Endothelial cell of umbilical vein (primary cell): Measurements from ENCODE around the gene ARF6. TPM values are rescaled to one million over a fixed set of nuclear protein-coding genes. Genes with fewer than 3 reads are reported as not detected.

ENCODE experiments used
- BruUV-seq: library from RNA; stranded (reverse); fragments of 400-500 nt; replicated peaks from 2 replicates; lab custom pipeline; 2021; lab: Mats Ljungman, UMichigan
- CTCF ChIA-PET: fragments of 300-600, 350-600 bp; sonication (Branson Sonifier 250); formaldehyde crosslinking; loops from one replicate; lab custom pipeline; 2021; ENCODE audit warnings: antibody characterized with exemption, inconsistent platforms; lab: Charles Lee
- POLR2A ChIA-PET: fragments of 300-600, 350-600 bp; sonication (Branson Sonifier 250); formaldehyde crosslinking; loops from one replicate; lab custom pipeline; 2021; ENCODE audit warnings: antibody characterized with exemption, inconsistent platforms; lab: Charles Lee
- DNase-seq: peaks from one replicate; pipeline ENCODE4 v3.0.0-alpha.2; 2011; ENCODE audit warnings: low read depth, low spot score
- FAIRE-seq: peaks from 2 replicates; lab custom pipeline; 2011; peaks lifted over from hg19 to GRCh38; lab: Jason Lieb, UNC
- H2AFZ ChIP-seq: 2 replicates; pipeline ENCODE4 v1.6.0; 2012; ENCODE audit warnings: low read depth, low read length, control low read depth, inconsistent platforms
- H3K27ac ChIP-seq: 2 replicates; pipeline ENCODE4 v1.5.1; 2011; ENCODE audit warnings: low read depth, mild to moderate bottlenecking, control low read depth, low read length, moderate library complexity; ENCODE audit not compliant: insufficient read depth
- H3K27me3 ChIP-seq, 2 experiments: 2 replicates each; pipeline versions ENCODE4 v1.6.0 to v1.6.1; 2011; ENCODE audit warnings: low read length in 2 of 2, mixed read lengths in 1 of 2; ENCODE audit not compliant: control insufficient read depth in 2 of 2, insufficient read depth in 2 of 2
- H3K36me3 ChIP-seq, 2 experiments: 2 replicates in 1 of 2; 3 replicates in 1 of 2; pipeline ENCODE4 v1.5.1; 2011; ENCODE audit warnings: low read length in 2 of 2, mild to moderate bottlenecking in 1 of 2, moderate library complexity in 1 of 2; ENCODE audit not compliant: control insufficient read depth in 2 of 2, insufficient read depth in 2 of 2; ENCODE audit errors: extremely low read depth in 1 of 2
- H3K4me1 ChIP-seq: 3 replicates; pipeline ENCODE4 v1.5.1; 2011; ENCODE audit warnings: mild to moderate bottlenecking, low read length; ENCODE audit not compliant: control insufficient read depth, insufficient read depth; ENCODE audit errors: extremely low read depth
- H3K4me2 ChIP-seq: 2 replicates; pipeline ENCODE4 v1.6.1; 2011; ENCODE audit warnings: low read length, control low read depth, mixed read lengths; ENCODE audit not compliant: insufficient read depth
- H3K4me3 ChIP-seq, 3 experiments: fragments of 200-600 bp in 1 of 3; sonication (generic), shearing (Covaris generic) in 1 of 3; replicated peaks in 1 of 3; 2 replicates each; pipeline ENCODE4 v1.5.1; 2011 to 2016; ENCODE audit warnings: control low read depth in 3 of 3, low read length in 3 of 3, mild to moderate bottlenecking in 2 of 3, inconsistent platforms in 1 of 3, low read depth in 1 of 3, moderate library complexity in 1 of 3; ENCODE audit not compliant: insufficient read depth in 1 of 3
- H3K79me2 ChIP-seq: 2 replicates; pipeline ENCODE4 v1.6.0; 2012; ENCODE audit warnings: low read length, inconsistent platforms; ENCODE audit not compliant: control insufficient read depth, insufficient read depth
- H3K9ac ChIP-seq: replicated peaks from 2 replicates; pipeline ENCODE3; 2011; ENCODE audit warnings: low read length, control low read depth; ENCODE audit not compliant: insufficient read depth; ENCODE audit errors: extremely low read depth
- H3K9me1 ChIP-seq: replicated peaks from 3 replicates; pipeline ENCODE4 v1.6.0; 2011; ENCODE audit warnings: mild to moderate bottlenecking, low read length; ENCODE audit not compliant: control insufficient read depth, insufficient read depth; ENCODE audit errors: extremely low read depth
- H3K9me3 ChIP-seq: replicated peaks from 2 replicates; pipeline ENCODE4 v1.5.1; 2012; ENCODE audit warnings: low read length, inconsistent platforms; ENCODE audit not compliant: control insufficient read depth, insufficient read depth
- H4K20me1 ChIP-seq: replicated peaks from 2 replicates; pipeline ENCODE3; 2011; ENCODE audit warnings: mild to moderate bottlenecking, low read length; ENCODE audit not compliant: control insufficient read depth, insufficient read depth; ENCODE audit errors: extremely low read depth
- CTCF ChIP-seq, 2 donors: IDR thresholded peaks; 1 replicate in 1 of 2; 2 replicates in 1 of 2; pipeline ENCODE4 v1.5.1; 2011; ENCODE audit warnings: low read length in 2 of 2, mild to moderate bottlenecking in 2 of 2, moderate library complexity in 2 of 2, control low read depth in 1 of 2, inconsistent platforms in 1 of 2, low read depth in 1 of 2; ENCODE audit not compliant: insufficient read depth in 1 of 2; ENCODE audit errors: extremely low read depth in 1 of 2
- EZH2 ChIP-seq: IDR thresholded peaks from 2 replicates; pipeline ENCODE4 v1.6.1; 2012; ENCODE audit warnings: borderline replicate concordance, low read depth, mild to moderate bottlenecking, moderate library complexity, low read length, inconsistent platforms; ENCODE audit not compliant: severe bottlenecking
- FOS ChIP-seq: IDR thresholded peaks from 2 replicates; pipeline ENCODE4 v1.6.1; 2011; ENCODE audit warnings: mild to moderate bottlenecking, low read length, moderate library complexity, borderline replicate concordance; ENCODE audit not compliant: insufficient read depth
- GATA2 ChIP-seq: IDR thresholded peaks from 2 replicates; pipeline ENCODE4 v1.7.0; 2011; ENCODE audit warnings: low read depth, mild to moderate bottlenecking, moderate library complexity, mixed read lengths, low read length; ENCODE audit not compliant: insufficient read length, insufficient read depth
- JUN ChIP-seq: IDR thresholded peaks from 2 replicates; pipeline ENCODE4 v1.6.1; 2011; ENCODE audit warnings: borderline replicate concordance, low read depth; ENCODE audit not compliant: insufficient read length, insufficient read depth
- MAX ChIP-seq: IDR thresholded peaks from 2 replicates; pipeline ENCODE4 v1.6.1; 2011; ENCODE audit not compliant: insufficient read depth, insufficient read length
- MYC ChIP-seq: IDR thresholded peaks from one replicate; pipeline ENCODE4 v1.6.1; 2011; ENCODE audit warnings: mild to moderate bottlenecking, low read depth, low read length
- POLR2A ChIP-seq: IDR thresholded peaks from 2 replicates; pipeline ENCODE4 v1.6.1; 2012; ENCODE audit warnings: low read depth, mild to moderate bottlenecking, control low read depth, low read length
- POLR2AphosphoS5 ChIP-seq: IDR thresholded peaks from 2 replicates; pipeline ENCODE4 v1.6.1; 2012; ENCODE audit warnings: low read depth, mild to moderate bottlenecking, control low read depth, low read length, moderate library complexity; ENCODE audit not compliant: insufficient read depth
- dilution Hi-C: fragments of 300-500 bp; cut with MboI; formaldehyde crosslinking; loops from one replicate; pipeline ENCODE4 v1.15.0; 2019; ENCODE audit warnings: low sequenced_read_pairs; ENCODE audit not compliant: extremely low pct_ligation_motif_present
- intact Hi-C: fragments of 100-400 bp; cut with micrococcal nuclease; formaldehyde crosslinking; loops from one replicate; pipeline ENCODE4 v1.10.0; 2022
- polyA plus RNA-seq, 4 experiments: library from polyadenylated mRNA; depleted of rRNA in 3 of 4; stranded (reverse) in 3 of 4; unstranded in 1 of 4; fragments of >200 nt; gene quantifications; 2 replicates each; pipeline versions ENCODE4 v1.2.1 to v1.2.3, GENCODE V29; 2011 to 2012; ENCODE audit warnings: missing spikeins in 1 of 4
- total RNA-seq: library from RNA; stranded (reverse); gene quantifications from 2 replicates; pipeline ENCODE4 v1.2.3, GENCODE V29; 2021

Gene ARF6
- total and polyA plus RNA-seq, 2 donors (not counting 3 experiments of a cell fraction or from before 2014, with no cell fraction given) = 21.7 to 73.6 TPM

GRCh38 chr14:49915085-49915484 is 22.2 kb downstream of the ARF6 start:
- no peak overlapping the region for H3K4me3 ChIP-seq
- peaks cover 20% of the 10 kb centered on the region for H3K4me1 ChIP-seq
- ChIA-PET POLR2A (no interaction called here), CTCF (no interaction called here)
- dilution Hi-C loops = no loop called here
- no peak for DNase-seq
- H3K4me2 ChIP-seq = no peak overlapping the region
- no peaks in the 10 kb centered on the region for H3K9me1 ChIP-seq
- H3K9me3 ChIP-seq = no peaks in the 10 kb centered on the region
- H3K27me3 ChIP-seq = no peaks in the 10 kb centered on the region
- no peaks in the 10 kb centered on the region for H3K79me2 ChIP-seq
- no peak overlapping the region for H3K9ac ChIP-seq
- H4K20me1 ChIP-seq = no peaks in the 10 kb centered on the region
- H3K27ac ChIP-seq = no peak overlapping the region
- TF ChIP-seq FOS (no peak), GATA2 (no peak), MAX (no peak), POLR2AphosphoS5 (no peak)
- FAIRE-seq = no peak
- no peaks in the 10 kb centered on the region for H3K36me3 ChIP-seq
- intact Hi-C loops = no loop called here
- H2AFZ ChIP-seq = no peak overlapping the region
- no TSS peak for BruUV-seq

- no peaks in the 10 kb centered on the region for H4K20me1 ChIP-seq
- no peaks in the 10 kb centered on the region for H3K36me3 ChIP-seq
- peaks cover 2% of the 10 kb centered on the region for H3K4me1 ChIP-seq
- no peak overlapping the region for H3K27ac ChIP-seq
- BruUV-seq = no TSS peak
- dilution Hi-C loops = no loop called here
- ChIA-PET POLR2A (no interaction called here), CTCF (no interaction called here)
- no peak for FAIRE-seq
- intact Hi-C loops = no loop called here
- no peak overlapping the region for H3K4me2 ChIP-seq
- no peak overlapping the region for H2AFZ ChIP-seq
- no peak for DNase-seq
- no peaks in the 10 kb centered on the region for H3K9me3 ChIP-seq
- no peaks in the 10 kb centered on the region for H3K27me3 ChIP-seq
- H3K9ac ChIP-seq = no peak overlapping the region
- H3K79me2 ChIP-seq = no peaks in the 10 kb centered on the region
- TF ChIP-seq JUN = no peak
- TF ChIP-seq POLR2A = no peak
- TF ChIP-seq MAX = no peak
- TF ChIP-seq MYC = no peak
- TF ChIP-seq FOS = no peak
- TF ChIP-seq CTCF (IDR thresholded peaks at IDR 0.05; ENCODE audit: extremely low read depth in 1 of 2, insufficient read depth in 1 of 2, low read depth in 1 of 2, low read length in 2 of 2) = no peak
- no peak for TF ChIP-seq EZH2
- no peak for TF ChIP-seq POLR2AphosphoS5
- no peak for TF ChIP-seq GATA2
- H3K4me3 ChIP-seq = no peak overlapping the region
- H3K9me1 ChIP-seq = no peaks in the 10 kb centered on the region
Measured at GRCh38 chr14:49918706-49919105, 25.8 kb downstream of the ARF6 start.
